HepG2 (cell line): ENCODE results near the gene ZMAT2. TPM values are rescaled to one million over a fixed set of nuclear protein-coding genes. Genes with fewer than 3 reads are reported as not detected.
A peak's percentile ranks its signal among the peaks of the same experiment; 100 is the strongest.

Experiments
- ELF3 ChIP-seq: IDR thresholded peaks from 2 replicates; pipeline ENCODE4 v1.6.1; 2016; ENCODE audit warnings: missing genetic modification reagents, missing compliant biosample characterization
- HNRNPLL ChIP-seq: fragments of 200-400 bp; formaldehyde crosslinking; IDR thresholded peaks from 2 replicates; pipeline ENCODE4 v1.6.1; 2017; ENCODE audit warnings: mild to moderate bottlenecking, low read depth, low read length; ENCODE audit not compliant: poor library complexity, severe bottlenecking
- MAFF ChIP-seq: IDR thresholded peaks from 2 replicates; pipeline ENCODE4 v1.6.1; 2011; ENCODE audit warnings: low read depth, low read length, improper control_type of control experiment
- POLR2AphosphoS5 ChIP-seq: IDR thresholded peaks from 2 replicates; pipeline ENCODE4 v1.6.1; 2012; ENCODE audit warnings: low read depth, low read length
- RBM22 ChIP-seq: fragments of 200-400 bp; formaldehyde crosslinking; optimal IDR thresholded peaks from 2 replicates; pipeline ENCODE3; 2017; ENCODE audit warnings: mild to moderate bottlenecking, low read length, moderate library complexity
- RBM39 ChIP-seq: fragments of 200-400 bp; formaldehyde crosslinking; IDR thresholded peaks from one replicate; pipeline ENCODE4 v1.6.1; 2018; ENCODE audit warnings: antibody characterized with exemption, mild to moderate bottlenecking, low read depth, low read length; ENCODE audit not compliant: poor library complexity, severe bottlenecking
- RERE ChIP-seq: IDR thresholded peaks from 2 replicates; pipeline ENCODE4 v1.6.1; 2016; ENCODE audit warnings: low read depth, missing genetic modification reagents, missing compliant biosample characterization
- ZBTB2 ChIP-seq: sonication (generic); formaldehyde crosslinking; IDR thresholded peaks from 2 replicates; pipeline ENCODE4 v1.8.0; 2022; ENCODE audit warnings: low read depth, missing genetic modification reagents
- ZBTB20 ChIP-seq: sonication (generic); formaldehyde crosslinking; IDR thresholded peaks from 2 replicates; pipeline ENCODE4 v1.8.1; 2023; ENCODE audit warnings: missing genetic modification reagents, low read depth, mild to moderate bottlenecking, borderline replicate concordance
- ZNF230 ChIP-seq: sonication (generic); formaldehyde crosslinking; IDR thresholded peaks from 2 replicates; pipeline ENCODE4 v1.4.0; 2020; ENCODE audit warnings: mild to moderate bottlenecking, missing genetic modification reagents
- ZNF30 ChIP-seq: sonication (generic); formaldehyde crosslinking; IDR thresholded peaks from 2 replicates; pipeline ENCODE4 v1.5.0; 2020; ENCODE audit warnings: mild to moderate bottlenecking, missing genetic modification reagents
- ZNF746 ChIP-seq: sonication (generic); formaldehyde crosslinking; IDR thresholded peaks from 2 replicates; pipeline ENCODE4 v1.8.0; 2022; ENCODE audit warnings: mild to moderate bottlenecking, missing genetic modification reagents
- polyA plus RNA-seq, 8 experiments: library from polyadenylated mRNA; depleted of rRNA in 3 of 8; stranded (reverse) in 7 of 8; unstranded in 1 of 8; fragments of >200 nt; fragmentation: Illumina TruSeq in 4 of 8; extraction: Trizol in 4 of 8; gene quantifications; 2 replicates each; pipeline versions ENCODE4 v1.2.1 to v1.2.3, GENCODE V29; 2011 to 2016; ENCODE audit warnings: low read depth in 4 of 8, missing spikeins in 1 of 8, mixed read lengths in 1 of 8; ENCODE audit not compliant: insufficient read depth in 1 of 8
- total RNA-seq, 5 experiments: library from RNA; depleted of rRNA; stranded (reverse); fragments of >200 nt; fragmentation: Illumina TruSeq; extraction: Trizol; gene quantifications; 2 replicates each; pipeline ENCODE4 v1.2.3, GENCODE V29; 2016; ENCODE audit warnings: low read depth in 1 of 5
- TF ChIP-seq, protein P1 (sequence below): sonication (generic); formaldehyde crosslinking; IDR thresholded peaks from 2 replicates; pipeline ENCODE4 v1.9.0; 2021; ENCODE audit warnings: missing genetic modification reagents, borderline replicate concordance
- TF ChIP-seq, protein P2 (sequence below): sonication (generic); formaldehyde crosslinking; IDR thresholded peaks from 2 replicates; pipeline ENCODE4 v1.8.1; 2022; ENCODE audit warnings: mild to moderate bottlenecking, missing genetic modification reagents

The ZMAT2 gene
- total and polyA plus RNA-seq, 2 of the 13 experiments (the other 11 are each of a cell fraction or from before 2014, with no cell fraction given): 35.4 to 92.8 TPM

DNA sequence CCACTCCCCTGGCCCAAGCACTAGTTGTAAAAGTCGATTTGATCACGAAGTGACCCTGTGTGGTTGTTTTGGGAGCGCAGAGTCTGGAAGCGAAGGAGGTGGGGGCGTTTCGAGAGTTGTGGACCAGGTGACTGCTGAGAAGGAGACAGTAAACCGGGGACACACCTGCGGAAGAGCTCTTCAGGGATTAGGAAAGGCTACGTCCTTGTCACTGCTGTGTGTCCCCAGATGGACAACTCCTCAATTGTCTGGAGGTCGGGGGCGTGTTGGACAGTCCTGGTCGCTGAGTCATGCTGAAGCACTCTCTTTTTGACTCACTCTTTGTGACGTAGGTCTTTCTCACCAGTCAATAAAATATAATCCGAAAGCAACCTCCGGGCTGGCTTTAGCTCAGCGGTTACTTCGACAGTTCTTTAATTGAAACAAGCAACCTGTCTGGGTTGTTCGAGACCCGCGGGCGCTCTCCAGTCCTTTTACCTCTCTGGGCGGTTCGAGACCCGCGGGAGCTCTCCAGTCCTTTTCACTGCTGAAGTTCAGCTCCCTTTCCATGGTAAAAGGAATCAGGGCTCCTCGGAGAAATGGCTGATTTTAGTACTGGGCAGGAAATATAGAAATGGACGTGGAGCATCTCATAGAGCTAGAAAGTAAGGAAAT lies 10.8 kb downstream of the ZMAT2 start (continued):
- 0 out of 2 replicates have a peak, but pooled peaks have one; percentile 30 for TF ChIP-seq ZNF746 (CRISPR knock-in tag)
- no peak for TF ChIP-seq RBM39
- peak; percentile 98 for TF ChIP-seq RBM22
- peak; percentile 57 for TF ChIP-seq ELF3 (CRISPR knock-in tag)
- TF ChIP-seq, protein P1, sequence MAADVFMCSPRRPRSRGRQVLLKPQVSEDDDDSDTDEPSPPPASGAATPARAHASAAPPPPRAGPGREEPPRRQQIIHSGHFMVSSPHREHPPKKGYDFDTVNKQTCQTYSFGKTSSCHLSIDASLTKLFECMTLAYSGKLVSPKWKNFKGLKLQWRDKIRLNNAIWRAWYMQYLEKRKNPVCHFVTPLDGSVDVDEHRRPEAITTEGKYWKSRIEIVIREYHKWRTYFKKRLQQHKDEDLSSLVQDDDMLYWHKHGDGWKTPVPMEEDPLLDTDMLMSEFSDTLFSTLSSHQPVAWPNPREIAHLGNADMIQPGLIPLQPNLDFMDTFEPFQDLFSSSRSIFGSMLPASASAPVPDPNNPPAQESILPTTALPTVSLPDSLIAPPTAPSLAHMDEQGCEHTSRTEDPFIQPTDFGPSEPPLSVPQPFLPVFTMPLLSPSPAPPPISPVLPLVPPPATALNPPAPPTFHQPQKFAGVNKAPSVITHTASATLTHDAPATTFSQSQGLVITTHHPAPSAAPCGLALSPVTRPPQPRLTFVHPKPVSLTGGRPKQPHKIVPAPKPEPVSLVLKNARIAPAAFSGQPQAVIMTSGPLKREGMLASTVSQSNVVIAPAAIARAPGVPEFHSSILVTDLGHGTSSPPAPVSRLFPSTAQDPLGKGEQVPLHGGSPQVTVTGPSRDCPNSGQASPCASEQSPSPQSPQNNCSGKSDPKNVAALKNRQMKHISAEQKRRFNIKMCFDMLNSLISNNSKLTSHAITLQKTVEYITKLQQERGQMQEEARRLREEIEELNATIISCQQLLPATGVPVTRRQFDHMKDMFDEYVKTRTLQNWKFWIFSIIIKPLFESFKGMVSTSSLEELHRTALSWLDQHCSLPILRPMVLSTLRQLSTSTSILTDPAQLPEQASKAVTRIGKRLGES (CRISPR knock-in tag): no peak
- TF ChIP-seq, protein P2, sequence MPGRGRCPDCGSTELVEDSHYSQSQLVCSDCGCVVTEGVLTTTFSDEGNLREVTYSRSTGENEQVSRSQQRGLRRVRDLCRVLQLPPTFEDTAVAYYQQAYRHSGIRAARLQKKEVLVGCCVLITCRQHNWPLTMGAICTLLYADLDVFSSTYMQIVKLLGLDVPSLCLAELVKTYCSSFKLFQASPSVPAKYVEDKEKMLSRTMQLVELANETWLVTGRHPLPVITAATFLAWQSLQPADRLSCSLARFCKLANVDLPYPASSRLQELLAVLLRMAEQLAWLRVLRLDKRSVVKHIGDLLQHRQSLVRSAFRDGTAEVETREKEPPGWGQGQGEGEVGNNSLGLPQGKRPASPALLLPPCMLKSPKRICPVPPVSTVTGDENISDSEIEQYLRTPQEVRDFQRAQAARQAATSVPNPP: 0 out of 2 replicates have a peak, but pooled peaks have one; percentile 44
- TF ChIP-seq MAFF: peak; percentile 90
- TF ChIP-seq ZNF30 (CRISPR knock-in tag): no peak
- no peak for TF ChIP-seq ZBTB2 (CRISPR knock-in tag)
- no peak for TF ChIP-seq HNRNPLL
- TF ChIP-seq ZNF230: no peak
- no peak for TF ChIP-seq ZBTB20 (CRISPR knock-in tag)
- peak; percentile 36; the same call in 1 of the 2 replicates for TF ChIP-seq POLR2AphosphoS5
- peak; percentile 35; the same call in 1 of the 2 replicates for TF ChIP-seq RERE (CRISPR knock-in tag)
